ENCODE data around the gene PTPRM.

DNA sequence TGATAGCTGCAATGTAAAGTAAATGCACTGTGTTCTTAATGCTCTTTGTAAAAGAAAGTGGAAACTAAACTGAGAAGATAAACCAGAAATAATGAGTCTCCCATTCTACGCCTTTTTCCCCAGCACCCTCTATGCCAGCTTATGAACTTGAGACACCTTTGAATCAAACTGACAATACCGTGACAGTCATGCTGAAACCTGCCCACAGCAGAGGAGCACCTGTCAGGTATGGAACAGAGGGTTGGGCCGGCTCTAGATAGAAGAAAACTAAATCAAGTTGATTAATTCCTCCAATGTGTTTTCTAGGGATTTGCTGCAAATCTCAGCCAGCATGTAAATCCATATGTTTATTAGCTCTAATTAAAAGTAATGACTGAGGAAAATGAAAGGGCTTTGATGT, 521.5 kb downstream of the PTPRM start:
- TF ChIP-seq ZNF274 (IDR thresholded peaks at IDR 0.05; ENCODE audit: low read length) (no peak), ZNF274 (tag by site-specific recombination; IDR thresholded peaks at IDR 0.05; ENCODE audit: borderline replicate concordance) (no peak), ZNF23 (tag by site-specific recombination; IDR thresholded peaks at IDR 0.05; ENCODE audit: borderline replicate concordance) (no peak), BCL11A (tag by site-specific recombination; IDR thresholded peaks at IDR 0.05; ENCODE audit: low read depth) (no peak), ZNF529 (tag by site-specific recombination; IDR thresholded peaks at IDR 0.05; ENCODE audit: insufficient replicate concordance) (no peak), ZNF747 (tag by site-specific recombination; IDR thresholded peaks at IDR 0.05) (no peak), GLIS1 (tag by site-specific recombination; IDR thresholded peaks at IDR 0.05) (no peak), SP3 (tag by site-specific recombination; IDR thresholded peaks at IDR 0.05) (no peak), ZBTB17 (tag by site-specific recombination; IDR thresholded peaks at IDR 0.05) (no peak)
- TF ChIP-seq, protein P1, sequence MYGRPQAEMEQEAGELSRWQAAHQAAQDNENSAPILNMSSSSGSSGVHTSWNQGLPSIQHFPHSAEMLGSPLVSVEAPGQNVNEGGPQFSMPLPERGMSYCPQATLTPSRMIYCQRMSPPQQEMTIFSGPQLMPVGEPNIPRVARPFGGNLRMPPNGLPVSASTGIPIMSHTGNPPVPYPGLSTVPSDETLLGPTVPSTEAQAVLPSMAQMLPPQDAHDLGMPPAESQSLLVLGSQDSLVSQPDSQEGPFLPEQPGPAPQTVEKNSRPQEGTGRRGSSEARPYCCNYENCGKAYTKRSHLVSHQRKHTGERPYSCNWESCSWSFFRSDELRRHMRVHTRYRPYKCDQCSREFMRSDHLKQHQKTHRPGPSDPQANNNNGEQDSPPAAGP (tag by site-specific recombination; IDR thresholded peaks at IDR 0.05) = no peak
- TF ChIP-seq, protein P2, sequence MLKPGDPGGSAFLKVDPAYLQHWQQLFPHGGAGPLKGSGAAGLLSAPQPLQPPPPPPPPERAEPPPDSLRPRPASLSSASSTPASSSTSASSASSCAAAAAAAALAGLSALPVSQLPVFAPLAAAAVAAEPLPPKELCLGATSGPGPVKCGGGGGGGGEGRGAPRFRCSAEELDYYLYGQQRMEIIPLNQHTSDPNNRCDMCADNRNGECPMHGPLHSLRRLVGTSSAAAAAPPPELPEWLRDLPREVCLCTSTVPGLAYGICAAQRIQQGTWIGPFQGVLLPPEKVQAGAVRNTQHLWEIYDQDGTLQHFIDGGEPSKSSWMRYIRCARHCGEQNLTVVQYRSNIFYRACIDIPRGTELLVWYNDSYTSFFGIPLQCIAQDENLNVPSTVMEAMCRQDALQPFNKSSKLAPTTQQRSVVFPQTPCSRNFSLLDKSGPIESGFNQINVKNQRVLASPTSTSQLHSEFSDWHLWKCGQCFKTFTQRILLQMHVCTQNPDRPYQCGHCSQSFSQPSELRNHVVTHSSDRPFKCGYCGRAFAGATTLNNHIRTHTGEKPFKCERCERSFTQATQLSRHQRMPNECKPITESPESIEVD (tag by site-specific recombination; IDR thresholded peaks at IDR 0.05) = no peak
- TF ChIP-seq, protein P3, sequence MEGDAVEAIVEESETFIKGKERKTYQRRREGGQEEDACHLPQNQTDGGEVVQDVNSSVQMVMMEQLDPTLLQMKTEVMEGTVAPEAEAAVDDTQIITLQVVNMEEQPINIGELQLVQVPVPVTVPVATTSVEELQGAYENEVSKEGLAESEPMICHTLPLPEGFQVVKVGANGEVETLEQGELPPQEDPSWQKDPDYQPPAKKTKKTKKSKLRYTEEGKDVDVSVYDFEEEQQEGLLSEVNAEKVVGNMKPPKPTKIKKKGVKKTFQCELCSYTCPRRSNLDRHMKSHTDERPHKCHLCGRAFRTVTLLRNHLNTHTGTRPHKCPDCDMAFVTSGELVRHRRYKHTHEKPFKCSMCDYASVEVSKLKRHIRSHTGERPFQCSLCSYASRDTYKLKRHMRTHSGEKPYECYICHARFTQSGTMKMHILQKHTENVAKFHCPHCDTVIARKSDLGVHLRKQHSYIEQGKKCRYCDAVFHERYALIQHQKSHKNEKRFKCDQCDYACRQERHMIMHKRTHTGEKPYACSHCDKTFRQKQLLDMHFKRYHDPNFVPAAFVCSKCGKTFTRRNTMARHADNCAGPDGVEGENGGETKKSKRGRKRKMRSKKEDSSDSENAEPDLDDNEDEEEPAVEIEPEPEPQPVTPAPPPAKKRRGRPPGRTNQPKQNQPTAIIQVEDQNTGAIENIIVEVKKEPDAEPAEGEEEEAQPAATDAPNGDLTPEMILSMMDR (tag by site-specific recombination; IDR thresholded peaks at IDR 0.05) = no peak

All from HEK293 (cell line).